ENCODE results near the gene MARCHF10. TPM values are rescaled to one million over a fixed set of nuclear protein-coding genes. Genes with fewer than 3 reads are reported as not detected.
A peak's percentile ranks its signal among the peaks of the same experiment; 100 is the strongest.

The MARCHF10 gene
- total RNA-seq, 2 donors from 2014 or later = 0.13 TPM; not detected in 1

DNA sequence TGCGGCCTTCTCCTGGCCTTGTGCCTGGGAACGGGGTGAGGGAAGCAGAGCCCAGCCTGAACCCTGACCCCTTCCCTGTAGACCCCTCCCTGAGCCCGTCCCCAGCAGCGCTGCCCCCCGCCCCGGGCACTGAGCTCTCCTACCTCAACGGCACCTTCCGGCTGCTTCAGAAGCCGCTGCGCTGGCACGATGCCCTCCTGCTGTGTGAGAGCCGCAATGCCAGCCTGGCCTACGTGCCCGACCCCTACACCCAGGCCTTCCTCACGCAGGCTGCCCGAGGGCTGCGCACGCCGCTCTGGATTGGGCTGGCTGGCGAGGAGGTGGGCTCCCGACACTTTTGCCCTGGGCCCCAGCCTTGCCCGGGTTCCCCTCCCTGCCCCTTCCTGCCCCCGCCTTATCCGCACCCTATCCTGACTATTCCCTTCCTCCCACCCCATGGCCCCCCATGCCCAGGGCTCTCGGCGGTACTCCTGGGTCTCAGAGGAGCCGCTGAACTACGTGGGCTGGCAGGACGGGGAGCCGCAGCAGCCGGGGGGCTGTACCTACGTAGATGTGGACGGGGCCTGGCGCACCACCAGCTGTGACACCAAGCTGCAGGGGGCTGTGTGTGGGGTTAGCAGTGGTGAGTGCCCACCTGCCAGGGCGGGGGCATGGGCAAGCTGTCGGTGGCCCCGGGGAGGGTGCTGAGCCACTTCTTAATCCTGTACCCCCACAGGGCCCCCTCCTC is 118.5 kb downstream of the MARCHF10 start:
- H3K27ac Mint-ChIP-seq = no peak overlapping the region
- H3K4me3 Mint-ChIP-seq = no peak overlapping the region
- H3K4me1 Mint-ChIP-seq = peaks cover 5% of the 10 kb centered on the region
- no peaks in the 10 kb centered on the region for H3K27me3 Mint-ChIP-seq
- H3K9me3 Mint-ChIP-seq = no peaks in the 10 kb centered on the region
- H3K36me3 Mint-ChIP-seq (ENCODE audit: low read depth) = no peaks in the 10 kb centered on the region
- no peak for ATAC-seq (replicated peaks)

DNA sequence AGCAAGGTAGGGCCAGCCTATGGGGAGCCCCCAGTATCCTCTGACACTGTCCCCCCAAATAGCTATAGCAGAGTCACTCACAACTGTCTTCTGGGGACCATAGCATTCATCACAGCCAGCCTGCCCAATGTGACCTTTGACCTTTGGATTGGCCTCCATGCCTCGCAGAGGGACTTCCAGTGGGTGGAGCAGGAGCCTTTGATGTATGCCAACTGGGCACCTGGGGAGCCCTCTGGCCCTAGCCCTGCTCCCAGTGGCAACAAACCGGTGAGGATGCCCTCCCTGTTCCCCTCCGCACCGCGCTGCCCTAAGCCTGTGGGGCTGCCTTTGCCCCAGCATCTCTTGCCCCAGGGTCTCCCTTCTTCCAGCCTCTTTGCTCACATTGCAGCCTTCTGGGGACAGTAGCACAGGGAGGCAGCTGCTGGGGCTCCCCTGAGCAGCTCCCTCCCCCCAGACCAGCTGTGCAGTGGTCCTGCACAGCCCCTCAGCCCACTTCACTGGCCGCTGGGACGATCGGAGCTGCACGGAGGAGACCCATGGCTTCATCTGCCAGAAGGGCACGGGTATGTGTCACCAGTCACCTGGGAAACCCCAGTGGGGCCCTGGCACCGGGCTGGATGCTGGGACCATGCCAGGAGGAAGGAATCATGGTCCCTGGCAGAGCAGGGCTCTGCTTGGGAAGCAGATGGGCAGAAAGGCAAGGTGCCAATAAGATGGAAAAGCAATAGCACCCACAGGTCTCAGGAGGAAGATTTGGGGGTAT is 119.5 kb downstream of the MARCHF10 start:
- ATAC-seq (replicated peaks) = no peak
- H3K9me3 Mint-ChIP-seq = no peaks in the 10 kb centered on the region
- peaks cover 5% of the 10 kb centered on the region for H3K4me1 Mint-ChIP-seq
- no peaks in the 10 kb centered on the region for H3K36me3 Mint-ChIP-seq (ENCODE audit: low read depth)
- no peaks in the 10 kb centered on the region for H3K27me3 Mint-ChIP-seq
- peak overlapping the region; percentile 12 for H3K27ac Mint-ChIP-seq
- no peak overlapping the region for H3K4me3 Mint-ChIP-seq

DNA sequence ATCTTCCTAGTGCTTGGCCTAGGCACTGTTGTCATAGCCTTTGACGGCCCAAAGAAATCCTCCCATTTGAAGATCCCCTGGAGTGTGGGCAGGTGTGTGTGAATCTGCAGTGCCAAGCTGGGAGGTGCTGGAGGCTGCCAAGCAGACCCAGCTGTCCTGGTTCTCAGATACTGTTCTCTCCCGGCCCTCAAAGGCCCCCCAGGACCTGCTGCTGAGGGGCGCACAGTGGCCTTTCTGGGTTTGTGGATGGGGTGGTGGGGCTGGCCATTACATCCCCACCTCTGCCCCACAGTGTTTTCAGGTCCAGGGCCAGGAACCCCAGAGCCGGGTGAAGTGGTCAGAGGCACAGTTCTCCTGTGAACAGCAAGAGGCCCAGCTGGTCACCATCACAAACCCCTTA is 120.1 kb downstream of the MARCHF10 start:
- Mint-ChIP-seq H3K4me3 (no peak overlapping the region), H3K9me3 (no peaks in the 10 kb centered on the region), H3K4me1 (peaks cover 5% of the 10 kb centered on the region), H3K36me3 (ENCODE audit: low read depth) (no peaks in the 10 kb centered on the region), H3K27ac (no peak overlapping the region), H3K27me3 (no peaks in the 10 kb centered on the region)
- no peak for ATAC-seq (replicated peaks)

DNA sequence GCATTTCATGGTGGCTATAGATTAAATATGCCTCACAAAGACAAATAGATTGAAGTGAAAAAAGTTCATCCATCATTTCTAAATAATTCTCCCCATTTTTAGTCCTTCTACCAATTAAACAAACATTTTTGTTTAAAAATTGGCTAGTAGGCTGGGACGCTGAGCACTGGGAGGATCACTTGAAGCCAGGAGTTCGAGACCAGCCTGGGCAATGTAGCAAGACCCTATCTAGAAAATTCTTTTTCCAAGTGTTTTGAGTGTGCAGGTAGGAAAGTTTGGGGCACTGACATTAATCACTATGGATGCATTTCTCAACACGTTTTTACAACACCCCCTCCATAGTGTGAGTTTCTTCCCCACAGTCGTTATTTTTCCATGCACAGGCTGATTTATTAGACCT is 123.9 kb downstream of the MARCHF10 start:
- Mint-ChIP-seq H3K9me3 (no peaks in the 10 kb centered on the region), H3K27ac (no peak overlapping the region), H3K4me1 (peaks cover 5% of the 10 kb centered on the region), H3K27me3 (no peaks in the 10 kb centered on the region), H3K36me3 (ENCODE audit: low read depth) (no peaks in the 10 kb centered on the region), H3K4me3 (no peak overlapping the region)
- ATAC-seq (replicated peaks) = no peak

DNA sequence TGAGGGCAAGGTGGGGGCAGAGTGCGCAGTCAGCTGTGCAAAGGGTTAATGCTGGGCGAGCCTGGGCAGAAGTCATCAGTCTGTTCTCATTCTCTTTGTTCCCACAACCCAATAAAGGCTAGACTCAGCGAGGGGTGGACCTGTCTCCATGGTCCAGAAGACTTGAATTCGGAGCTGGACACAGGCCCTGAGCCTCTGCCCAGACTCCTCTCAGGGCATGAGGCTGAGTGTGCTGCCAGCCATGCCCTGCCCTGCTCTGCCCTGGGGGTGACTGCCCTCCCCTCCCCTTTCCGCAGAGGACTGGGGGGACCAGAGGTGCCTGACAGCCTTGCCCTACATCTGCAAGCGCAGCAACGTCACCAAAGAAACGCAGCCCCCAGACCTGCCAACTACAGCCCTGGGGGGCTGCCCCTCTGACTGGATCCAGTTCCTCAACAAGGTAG is 126.2 kb downstream of the MARCHF10 start:
- Mint-ChIP-seq H3K27ac (no peak overlapping the region), H3K9me3 (no peaks in the 10 kb centered on the region), H3K4me3 (no peak overlapping the region), H3K27me3 (no peaks in the 10 kb centered on the region), H3K36me3 (ENCODE audit: low read depth) (no peaks in the 10 kb centered on the region), H3K4me1 (peaks cover 5% of the 10 kb centered on the region)
- ATAC-seq (replicated peaks) = no peak

DNA sequence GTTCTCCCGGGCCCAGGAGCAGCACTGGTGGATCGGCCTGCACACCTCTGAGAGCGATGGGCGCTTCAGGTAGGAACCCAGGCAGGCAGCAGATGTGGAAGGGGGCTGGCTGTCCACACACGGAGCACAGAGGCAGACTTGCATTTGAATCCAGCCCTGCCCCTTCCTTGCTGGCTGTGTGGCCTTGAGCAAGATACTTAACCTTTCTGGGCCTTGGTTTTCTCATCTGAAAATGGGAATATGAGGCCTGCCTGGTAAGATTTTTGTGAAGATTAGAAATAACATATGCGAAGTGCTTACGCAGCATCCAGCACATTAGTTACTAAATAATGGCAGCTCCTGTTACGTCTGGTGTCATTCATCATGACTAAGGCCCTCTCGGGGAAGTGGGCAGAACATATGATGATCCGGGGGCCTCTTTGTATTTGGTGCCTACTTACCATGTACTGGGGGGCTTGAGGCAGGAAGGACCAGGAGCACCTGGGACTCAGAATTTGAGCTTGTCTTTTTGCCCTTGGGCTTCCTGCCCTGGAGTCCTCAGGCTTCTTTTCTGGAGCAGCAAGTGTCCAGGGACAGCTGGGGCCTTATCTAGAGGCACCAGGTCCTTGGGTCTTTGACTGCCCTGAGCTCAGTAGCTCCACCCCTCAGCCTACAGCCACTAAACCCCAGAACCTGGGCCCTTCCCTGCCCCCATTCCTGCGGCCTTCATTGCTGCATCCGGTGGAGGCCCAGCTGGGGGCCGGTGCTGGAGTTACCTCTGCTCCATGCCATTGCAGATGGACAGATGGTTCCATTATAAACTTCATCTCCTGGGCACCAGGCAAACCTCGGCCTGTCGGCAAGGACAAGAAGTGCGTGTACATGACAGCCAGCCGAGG is 126.8 kb downstream of the MARCHF10 start:
- Mint-ChIP-seq H3K4me1 (peaks cover 5% of the 10 kb centered on the region), H3K27me3 (no peaks in the 10 kb centered on the region), H3K27ac (no peak overlapping the region), H3K36me3 (ENCODE audit: low read depth) (no peaks in the 10 kb centered on the region), H3K4me3 (no peak overlapping the region), H3K9me3 (no peaks in the 10 kb centered on the region)
- no peak for ATAC-seq (replicated peaks)

DNA sequence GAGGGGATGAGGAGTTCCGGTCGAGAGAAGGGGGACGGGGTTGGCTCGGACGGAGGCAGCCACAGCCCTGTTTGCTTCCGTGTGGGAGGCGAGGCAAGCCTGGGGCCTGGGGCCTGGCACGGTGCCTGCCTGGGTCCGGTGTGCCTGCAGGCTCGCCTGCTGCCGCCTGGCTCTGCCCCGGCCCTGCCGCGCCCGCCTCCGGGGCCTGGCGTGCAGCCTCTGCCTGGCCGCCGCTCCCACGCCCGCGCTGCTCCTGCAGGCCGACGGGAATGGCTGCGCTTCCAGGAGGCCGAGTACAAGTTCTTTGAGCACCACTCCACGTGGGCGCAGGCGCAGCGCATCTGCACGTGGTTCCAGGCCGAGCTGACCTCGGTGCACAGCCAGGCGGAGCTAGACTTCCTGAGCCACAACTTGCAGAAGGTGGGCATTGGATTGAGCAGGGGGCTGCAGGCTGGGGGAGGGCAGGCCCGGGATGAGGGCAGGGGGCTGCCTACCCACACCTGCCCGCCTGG is 127.5 kb downstream of the MARCHF10 start:
- no peaks in the 10 kb centered on the region for H3K9me3 Mint-ChIP-seq
- H3K27ac Mint-ChIP-seq = no peak overlapping the region
- no peak overlapping the region for H3K4me3 Mint-ChIP-seq

DNA sequence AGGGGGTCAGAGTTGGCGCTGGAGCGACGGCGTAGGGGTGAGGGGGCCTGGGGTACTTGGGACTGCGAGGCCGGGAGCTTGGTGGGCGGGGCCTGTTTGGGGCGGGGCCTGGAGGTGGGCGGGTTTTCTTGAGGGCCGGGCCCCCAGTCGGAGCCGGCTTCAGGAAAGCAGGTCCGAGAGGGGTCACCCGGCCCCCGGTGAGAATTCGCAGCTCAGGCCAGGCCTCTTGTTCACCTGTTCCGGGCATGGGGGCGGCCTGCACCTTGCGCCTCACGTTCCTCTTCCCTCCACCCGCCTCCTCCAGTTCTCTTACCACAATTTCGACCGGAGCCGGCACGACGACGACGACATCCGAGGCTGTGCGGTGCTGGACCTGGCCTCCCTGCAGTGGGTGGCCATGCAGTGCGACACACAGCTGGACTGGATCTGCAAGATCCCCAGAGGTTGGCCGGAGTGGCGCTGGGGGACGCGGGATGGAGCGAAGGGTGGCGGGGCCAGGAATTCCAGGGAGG is 128.2 kb downstream of the MARCHF10 start:
- ATAC-seq (replicated peaks) = no peak
- Mint-ChIP-seq H3K9me3 (no peaks in the 10 kb centered on the region), H3K27ac (no peak overlapping the region)

More for the DNA sequence above, 127.5 kb downstream of the MARCHF10 start:
- H3K36me3 Mint-ChIP-seq (ENCODE audit: low read depth) = no peaks in the 10 kb centered on the region
- no peaks in the 10 kb centered on the region for H3K27me3 Mint-ChIP-seq
- ATAC-seq (replicated peaks) = no peak
- peaks cover 5% of the 10 kb centered on the region for H3K4me1 Mint-ChIP-seq

DNA sequence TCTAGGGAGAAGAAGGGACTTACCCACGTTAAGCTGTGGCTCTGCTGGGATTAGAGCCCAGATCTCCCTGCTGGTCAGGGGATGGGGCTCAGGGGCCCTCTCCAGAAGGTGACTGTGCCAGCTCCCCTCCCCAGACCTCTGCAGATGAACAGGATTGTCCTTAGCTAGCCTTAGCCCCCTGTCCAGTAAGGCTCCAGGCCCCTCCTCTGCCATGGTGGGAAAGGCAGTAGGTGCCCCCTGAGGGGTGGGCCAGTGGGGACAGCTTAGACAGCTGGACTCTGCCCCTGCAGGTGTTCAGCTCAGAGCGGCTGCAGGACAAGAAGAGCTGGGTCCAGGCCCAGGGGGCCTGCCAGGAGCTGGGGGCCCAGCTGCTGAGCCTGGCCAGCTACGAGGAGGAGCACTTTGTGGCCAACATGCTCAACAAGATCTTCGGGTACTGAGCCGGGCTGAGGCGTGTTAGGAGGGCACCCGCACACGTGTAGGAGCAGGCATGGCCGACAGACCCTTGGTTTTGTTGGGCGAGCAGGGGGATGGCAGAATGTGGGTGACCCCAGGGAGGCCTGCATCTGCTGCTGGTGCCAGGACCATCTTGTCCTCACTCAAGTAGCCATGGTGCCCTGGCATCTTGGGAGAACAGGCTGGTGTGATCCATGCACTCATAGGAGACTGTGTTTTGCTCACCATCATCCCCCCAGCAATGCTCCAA is 129.7 kb downstream of the MARCHF10 start:
- Mint-ChIP-seq H3K27ac (no peak overlapping the region), H3K36me3 (ENCODE audit: low read depth) (no peaks in the 10 kb centered on the region), H3K4me1 (no peaks in the 10 kb centered on the region), H3K9me3 (no peaks in the 10 kb centered on the region), H3K27me3 (no peaks in the 10 kb centered on the region), H3K4me3 (no peak overlapping the region)
- no peak for ATAC-seq (replicated peaks)

More for the DNA sequence above, 128.2 kb downstream of the MARCHF10 start:
- Mint-ChIP-seq H3K4me1 (no peaks in the 10 kb centered on the region), H3K27me3 (no peaks in the 10 kb centered on the region), H3K4me3 (no peak overlapping the region), H3K36me3 (ENCODE audit: low read depth) (no peaks in the 10 kb centered on the region)

DNA sequence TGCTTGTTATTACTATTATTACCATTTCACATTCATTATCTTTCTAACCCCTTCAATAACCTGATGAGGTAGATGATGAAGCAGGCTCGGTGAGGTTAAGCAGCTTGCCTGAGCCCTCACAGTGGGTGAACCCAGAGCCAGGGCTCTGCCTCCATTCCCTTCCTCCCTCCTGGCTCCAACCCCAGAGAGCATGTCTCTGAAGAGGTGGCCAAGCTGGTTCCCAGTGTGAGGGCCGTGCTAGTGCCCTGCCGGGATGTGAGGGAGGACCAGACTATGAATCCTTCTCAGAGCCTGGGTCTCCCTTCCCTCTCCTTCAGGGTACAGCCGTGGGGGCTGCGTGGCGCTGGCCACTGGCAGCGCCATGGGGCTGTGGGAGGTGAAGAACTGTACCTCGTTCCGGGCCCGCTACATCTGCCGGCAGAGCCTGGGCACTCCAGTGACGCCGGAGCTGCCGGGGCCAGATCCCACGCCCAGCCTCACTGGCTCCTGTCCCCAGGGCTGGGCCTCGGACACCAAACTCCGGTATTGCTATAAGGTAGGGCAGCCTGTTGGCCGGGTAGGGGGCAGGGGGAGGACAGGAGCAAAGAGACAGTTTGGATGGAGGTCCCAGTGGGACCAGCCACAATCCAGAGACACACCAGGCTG is 131.0 kb downstream of the MARCHF10 start:
- Mint-ChIP-seq H3K27ac (no peak overlapping the region), H3K4me3 (no peak overlapping the region), H3K27me3 (no peaks in the 10 kb centered on the region), H3K36me3 (ENCODE audit: low read depth) (no peaks in the 10 kb centered on the region), H3K9me3 (no peaks in the 10 kb centered on the region), H3K4me1 (peaks cover 3% of the 10 kb centered on the region)
- no peak for ATAC-seq (replicated peaks)

DNA sequence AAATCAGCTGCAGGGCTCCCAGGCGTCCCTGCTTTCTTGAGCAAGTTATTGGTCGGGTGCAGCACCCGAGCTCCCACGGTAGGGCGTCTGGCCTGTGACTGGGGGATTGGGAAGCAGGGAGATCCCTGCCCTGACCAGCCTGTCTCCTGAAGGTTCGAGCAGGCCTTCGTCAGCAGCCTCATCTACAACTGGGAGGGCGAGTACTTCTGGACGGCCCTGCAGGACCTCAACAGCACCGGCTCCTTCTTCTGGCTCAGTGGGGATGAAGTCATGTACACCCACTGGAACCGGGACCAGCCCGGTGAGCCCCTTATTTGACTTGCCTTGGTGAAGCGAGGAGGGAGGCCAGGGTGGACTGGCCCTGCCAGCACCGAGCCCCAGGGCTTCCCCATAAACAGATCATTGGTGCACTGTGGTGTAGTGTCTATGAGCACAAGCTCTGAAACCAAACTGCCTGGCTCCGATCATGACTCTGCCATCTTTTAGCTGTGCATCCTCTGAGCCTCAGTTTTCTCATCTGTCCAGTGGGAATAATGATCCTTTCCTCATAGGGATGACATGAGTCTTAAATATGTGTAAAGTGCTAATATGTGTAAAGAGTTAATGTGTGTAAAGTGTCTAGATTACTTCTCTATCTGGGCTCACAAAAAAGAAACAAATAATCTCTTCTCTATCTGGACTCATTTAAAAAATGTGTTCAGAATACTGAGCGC is 131.7 kb downstream of the MARCHF10 start:
- Mint-ChIP-seq H3K27ac (no peak overlapping the region), H3K4me3 (no peak overlapping the region), H3K27me3 (no peaks in the 10 kb centered on the region), H3K4me1 (peaks cover 5% of the 10 kb centered on the region), H3K36me3 (ENCODE audit: low read depth) (no peaks in the 10 kb centered on the region), H3K9me3 (no peaks in the 10 kb centered on the region)
- ATAC-seq (replicated peaks) = no peak

DNA sequence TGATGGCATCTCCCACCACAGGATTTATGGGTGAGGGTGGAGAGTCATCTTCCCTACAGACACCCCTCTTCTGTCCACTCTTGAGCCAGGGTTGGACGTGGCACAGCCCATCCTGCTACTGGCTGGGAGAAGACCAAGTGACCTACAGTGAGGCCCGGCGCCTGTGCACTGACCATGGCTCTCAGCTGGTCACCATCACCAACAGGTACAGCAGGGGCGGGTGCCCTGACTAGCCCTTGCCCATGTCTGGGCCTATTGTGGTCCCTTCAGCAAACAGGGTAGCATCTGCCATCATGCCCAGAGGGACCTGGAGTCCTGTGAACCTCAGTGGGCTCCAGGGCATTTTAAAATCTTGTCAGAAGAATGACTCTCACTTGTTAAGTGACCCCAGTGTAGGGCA is 132.4 kb downstream of the MARCHF10 start:
- Mint-ChIP-seq H3K27me3 (no peaks in the 10 kb centered on the region), H3K4me3 (no peak overlapping the region), H3K9me3 (no peaks in the 10 kb centered on the region), H3K27ac (no peak overlapping the region), H3K4me1 (peaks cover 5% of the 10 kb centered on the region), H3K36me3 (ENCODE audit: low read depth) (no peaks in the 10 kb centered on the region)
- no peak for ATAC-seq (replicated peaks)

DNA sequence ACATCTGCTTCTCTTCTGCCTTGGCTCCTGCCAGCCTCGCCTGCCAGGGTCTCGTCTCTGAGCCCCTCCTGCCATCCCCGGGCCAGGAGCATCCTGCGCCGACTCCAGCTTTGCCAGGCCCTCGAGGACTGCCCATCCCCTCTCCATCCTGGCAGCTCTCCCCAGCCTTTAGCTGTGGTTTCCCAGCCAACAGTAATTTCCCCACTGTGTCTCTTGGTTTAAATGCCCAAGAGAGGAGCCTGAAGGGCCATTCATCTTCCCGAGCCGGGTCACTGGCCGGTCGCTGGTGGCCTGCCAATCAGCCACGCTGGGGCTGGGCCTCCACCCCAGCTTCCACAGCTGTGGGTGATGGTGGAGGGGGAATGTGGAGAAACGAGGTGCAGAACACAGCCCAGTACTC is 132.9 kb downstream of the MARCHF10 start:
- Mint-ChIP-seq H3K36me3 (ENCODE audit: low read depth) (no peaks in the 10 kb centered on the region), H3K4me3 (no peak overlapping the region), H3K9me3 (no peaks in the 10 kb centered on the region), H3K27ac (no peak overlapping the region), H3K27me3 (no peaks in the 10 kb centered on the region), H3K4me1 (peaks cover 5% of the 10 kb centered on the region)
- no peak for ATAC-seq (replicated peaks)

Measured in activated T-helper 17 cell treated with anti-CD3 and anti-CD28 coated beads, Interleukin-2, amount 50 U/mL, for 72 hours (primary cell).